Measurements from ENCODE around the gene PRDM1.

PRDM1 gene

DNA sequence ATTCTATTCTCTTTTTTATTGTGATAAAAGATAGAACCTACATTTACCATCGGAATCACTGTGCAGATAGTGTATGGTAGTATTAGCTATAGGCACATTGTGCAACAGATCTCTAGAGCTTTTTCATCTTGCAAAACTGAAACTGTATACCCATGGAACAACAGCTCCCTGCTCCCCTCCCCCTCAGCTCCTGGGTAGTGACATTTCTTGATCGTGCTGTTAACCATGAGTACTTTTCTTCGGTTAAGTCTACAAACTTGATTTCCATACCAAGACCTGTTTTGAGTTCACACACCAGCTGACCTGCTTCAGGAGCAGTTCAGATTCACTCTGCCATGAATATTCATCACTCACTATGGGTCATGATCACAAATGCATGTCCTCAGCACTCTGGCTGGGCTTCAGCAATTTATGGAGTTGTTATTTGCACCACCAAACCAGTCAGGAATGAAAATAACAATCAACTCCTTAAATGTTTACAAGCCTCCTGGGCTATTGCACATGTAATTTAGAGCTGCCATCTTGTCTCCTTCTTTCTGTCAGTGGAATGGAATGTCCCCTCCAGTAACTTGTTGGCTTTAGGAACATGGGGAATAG is 32.8 kb downstream of the PRDM1 start:
- DNase-seq = no peak

DNA sequence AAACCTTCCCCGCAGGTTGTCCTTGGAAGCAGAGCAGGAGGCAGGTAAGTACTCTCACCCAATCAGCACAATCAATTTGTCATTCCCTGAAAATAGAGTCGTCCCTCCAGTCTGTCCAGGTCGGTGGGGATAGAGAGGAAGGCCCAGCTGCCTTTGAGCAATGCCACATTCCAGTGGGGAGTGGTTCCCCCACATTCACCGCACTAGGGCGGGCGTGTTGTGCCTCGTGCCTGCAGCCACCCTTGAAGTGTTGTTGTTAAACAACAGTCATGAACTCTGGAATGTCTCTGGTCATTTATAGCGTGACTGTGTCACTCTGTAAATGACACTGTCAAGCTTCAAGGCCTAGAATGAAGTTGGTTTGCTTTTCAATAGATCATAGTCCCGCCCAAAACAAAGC is 33.4 kb downstream of the PRDM1 start:
- DNase-seq = no peak

DNA sequence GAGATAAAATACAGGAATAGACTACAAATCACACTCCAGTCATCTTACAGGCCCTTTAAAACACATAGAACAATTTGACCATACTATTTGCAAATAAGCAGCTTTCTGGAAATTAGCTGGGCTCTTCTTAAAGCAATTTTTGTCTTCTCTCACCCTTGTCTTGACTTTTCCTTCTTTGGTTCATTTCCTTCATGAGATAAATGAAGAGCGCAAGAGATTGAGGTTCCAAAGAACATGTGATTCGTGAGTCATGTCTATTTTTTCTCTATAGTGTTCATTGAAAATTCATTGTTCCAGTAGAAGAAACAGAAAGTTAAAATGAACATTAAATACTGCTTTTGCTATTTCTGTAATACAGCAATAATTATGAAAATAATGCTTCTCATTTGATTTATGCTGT is 33.9 kb downstream of the PRDM1 start:
- DNase-seq = no peak

DNA sequence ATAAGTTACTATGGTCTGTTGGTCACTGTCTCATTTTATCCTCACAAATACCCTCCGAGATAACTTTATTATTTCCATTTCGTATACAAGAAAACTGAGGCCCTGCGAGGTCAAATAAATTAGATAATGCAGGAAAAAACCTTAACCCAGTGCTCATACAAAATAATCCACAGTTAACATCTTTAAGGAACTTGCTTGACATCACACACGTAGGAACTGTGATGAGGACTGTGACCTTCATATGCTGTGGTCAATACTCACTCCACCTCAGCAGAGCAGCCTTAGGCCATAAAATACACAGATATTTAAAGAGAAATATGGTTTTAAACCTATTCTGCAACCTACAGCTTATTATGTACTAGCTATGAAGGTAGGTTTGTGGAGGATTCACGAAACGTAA is 34.3 kb downstream of the PRDM1 start:
- DNase-seq = no peak

DNA sequence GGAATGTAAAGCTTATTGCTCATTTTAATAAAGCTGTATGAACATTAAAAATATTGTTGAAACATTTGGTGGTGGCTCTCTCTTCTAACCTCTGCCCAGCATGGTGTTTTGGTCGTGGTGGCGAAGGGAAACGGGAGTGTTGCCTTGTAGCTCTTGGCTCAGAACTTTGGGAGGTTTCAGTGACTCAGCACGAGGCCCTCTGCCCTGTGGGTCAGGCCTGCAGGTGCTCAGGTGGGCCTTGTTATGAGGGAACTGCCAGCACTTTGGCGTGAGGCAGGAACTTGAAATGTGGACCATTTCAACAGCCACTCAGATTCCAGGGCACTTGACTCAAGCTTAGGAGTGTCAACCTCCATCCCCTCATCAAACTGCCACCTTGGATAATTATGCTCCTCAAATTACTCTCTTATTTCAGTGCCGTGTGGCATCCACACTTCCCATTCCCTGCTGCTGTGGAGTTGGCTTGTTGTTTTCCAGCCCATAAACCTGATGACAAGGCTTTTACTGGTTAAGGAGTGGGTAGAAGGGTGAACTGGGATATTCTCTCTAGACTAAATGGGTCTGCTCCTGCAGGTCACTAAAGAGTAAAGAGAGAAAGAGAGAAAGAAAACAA is 36.3 kb downstream of the PRDM1 start:
- no peak for DNase-seq

DNA sequence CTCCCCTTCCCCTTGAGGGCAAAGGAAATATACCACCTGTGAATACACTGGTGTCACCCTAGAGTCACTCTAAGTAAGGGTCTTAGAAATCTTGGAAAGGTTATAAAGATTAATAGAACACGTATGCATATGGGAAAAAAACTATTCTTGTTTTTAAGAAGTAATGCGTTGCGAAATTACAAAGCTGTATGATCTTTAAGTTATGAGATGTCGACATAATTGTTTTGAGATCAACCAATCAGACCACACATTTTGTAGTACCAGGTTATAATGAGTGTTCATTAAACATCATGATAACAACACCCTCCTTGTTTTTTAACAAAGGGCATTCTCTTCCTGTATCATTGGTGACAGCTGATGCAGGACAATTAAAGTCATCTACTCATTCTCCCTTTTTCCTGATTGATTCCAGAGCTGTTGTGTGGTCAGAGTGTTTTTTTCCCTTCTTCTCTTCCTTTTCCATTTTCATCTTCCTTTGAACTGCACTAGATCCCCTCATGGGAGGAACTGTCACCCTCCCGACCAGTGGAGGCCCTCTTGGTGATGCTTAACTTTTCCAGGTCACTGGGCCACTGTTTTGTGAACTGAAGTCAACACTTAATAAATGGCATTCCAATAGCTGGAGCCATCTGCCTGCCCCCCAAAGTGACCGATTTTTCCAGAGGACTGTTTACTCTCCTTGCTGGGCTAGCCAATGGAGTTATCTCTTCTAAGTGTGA is 37.0 kb downstream of the PRDM1 start:
- DNase-seq = no peak

DNA sequence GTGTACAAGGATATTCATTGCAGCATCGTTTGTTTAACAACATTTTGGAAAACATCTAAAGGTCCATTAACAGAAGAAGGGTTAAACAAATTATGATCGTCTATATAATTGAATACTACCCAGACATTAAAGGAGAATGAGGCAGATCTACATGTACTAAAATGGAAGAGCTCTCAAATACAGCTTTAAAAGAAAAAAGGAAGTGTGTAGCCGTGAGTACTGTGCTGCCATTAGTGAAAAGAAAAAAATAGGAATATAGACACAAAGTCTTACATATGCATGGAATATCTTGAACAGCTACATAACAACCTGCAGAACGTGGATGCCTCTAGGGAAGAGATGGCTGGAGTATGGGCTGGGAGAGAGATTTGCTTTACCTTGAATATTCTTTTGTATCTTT is 37.9 kb downstream of the PRDM1 start:
- no peak for DNase-seq

DNA sequence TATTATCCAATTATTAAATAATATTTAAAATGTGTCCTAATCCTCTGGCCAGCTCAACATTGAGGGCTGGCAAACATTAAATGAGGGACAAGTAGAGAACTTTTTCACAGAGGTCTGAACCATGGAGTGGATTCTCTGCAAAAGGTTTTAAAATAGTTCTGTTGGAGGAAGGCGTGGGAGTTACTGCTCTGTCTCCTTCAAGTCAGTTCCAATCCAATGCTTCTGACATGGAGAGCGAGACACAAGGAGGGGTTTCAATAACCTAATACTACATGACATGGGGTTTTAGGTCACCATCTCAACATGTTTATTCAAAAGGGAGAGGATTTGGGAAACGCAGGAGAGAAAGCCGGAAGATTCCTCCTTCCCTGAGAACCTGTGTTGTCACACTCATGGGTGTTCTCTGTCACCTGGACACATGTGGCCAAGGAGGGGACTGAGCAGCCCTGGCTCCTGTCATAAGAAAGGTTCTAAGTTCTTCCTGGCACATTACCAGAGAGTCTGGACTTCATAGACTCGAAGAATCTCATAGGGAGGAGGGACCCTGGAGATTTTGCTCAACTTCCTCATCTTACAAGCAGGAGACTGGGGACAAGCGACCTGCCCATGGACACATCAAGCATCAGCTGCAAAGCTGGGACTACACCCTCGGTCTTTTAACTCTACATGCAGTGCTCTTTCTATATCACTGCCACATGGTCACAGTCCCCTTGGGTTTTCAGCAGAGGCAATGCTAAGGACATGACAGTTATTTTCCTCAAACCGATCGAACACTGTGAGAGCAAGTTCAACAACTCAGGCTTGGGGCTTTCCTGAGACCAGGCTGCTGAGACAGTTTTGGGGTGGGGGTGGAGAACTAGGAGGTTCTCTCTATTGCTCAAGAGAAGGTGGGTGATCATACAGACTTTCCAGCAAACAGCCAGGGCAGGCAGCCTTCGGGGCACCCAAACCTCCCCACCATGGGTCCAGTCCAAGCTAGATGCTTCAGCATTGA is 38.6 kb downstream of the PRDM1 start:
- DNase-seq = no peak

DNA sequence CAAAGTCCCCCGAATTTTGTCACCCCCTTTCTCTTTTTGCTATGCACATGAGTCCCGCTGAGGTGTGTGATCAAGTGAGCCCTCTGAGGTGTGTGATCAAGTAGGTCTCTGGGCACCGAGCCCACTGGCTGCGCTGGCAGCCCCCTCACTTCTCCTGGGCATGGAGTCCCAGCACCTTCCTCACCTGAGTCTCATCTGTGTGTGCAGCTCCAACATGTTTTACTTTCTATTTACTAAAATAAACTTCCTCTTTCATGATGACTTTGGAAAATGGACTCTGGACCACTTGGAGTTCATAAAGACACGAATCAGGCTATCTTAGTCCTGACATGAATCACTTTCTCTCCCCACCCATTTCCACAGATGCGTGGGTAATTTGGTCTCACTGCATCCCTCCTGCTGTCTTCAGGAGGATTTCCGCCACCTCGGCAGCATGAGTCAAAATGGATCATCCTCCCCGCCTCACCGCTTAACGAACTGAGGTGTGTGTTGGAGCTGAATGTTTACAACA is 39.8 kb downstream of the PRDM1 start:
- DNase-seq = no peak

DNA sequence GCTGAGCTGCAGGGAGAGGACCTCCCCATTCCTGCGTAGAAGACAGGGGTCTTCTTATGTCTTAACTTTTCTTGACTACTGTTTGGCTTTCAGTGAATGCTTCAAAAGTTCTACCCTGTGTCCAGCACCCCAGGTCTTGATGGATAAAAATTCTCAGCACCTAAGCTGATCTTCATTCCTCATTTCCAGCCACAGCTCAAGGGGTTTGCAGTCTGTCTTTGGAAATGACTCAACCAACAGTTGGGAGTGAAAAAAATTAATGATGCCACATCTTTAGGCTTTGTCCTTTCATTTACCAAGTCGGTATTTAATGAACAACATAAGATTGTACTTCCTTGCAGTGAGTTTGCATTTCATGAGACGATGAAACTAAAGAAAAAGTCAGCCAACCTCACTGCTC is 40.3 kb downstream of the PRDM1 start:
- no peak for DNase-seq

DNA sequence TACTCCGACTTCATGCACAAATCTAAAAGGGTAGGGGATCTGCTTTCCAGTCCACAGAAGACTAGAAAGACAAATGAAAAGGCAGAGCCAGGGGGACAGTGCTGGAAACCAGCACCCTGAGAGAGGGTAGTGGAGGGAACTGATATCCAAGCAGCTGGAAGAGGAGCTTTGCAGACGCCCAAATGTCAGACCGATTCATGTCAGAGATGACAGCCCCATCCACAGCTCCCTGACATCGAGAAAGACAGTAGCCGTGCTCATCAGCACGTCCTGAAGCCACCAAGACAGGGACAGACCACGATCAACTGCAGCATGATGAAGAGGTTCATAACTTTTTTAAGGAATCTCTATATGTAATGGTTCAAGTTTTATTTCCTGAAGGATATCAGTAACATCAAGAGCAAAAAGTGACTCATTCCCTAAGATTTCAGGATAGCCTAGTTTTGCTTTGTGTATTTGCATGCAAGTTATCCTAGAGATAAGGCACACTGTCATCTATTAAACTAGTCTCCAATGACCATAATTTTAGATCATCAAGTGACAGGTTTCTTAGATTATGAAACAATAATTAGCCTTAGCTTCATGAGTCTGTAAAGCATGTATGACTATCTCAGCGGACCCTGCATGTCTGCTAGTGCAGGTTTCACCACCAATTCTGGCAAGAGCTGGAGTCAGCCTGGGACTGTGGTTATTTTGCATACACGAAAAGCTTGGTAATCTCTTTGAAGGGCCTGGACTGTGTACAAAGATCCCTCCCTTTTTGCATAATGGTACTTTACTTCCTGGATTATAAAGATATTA is 43.0 kb downstream of the PRDM1 start:
- DNase-seq = no peak

DNA sequence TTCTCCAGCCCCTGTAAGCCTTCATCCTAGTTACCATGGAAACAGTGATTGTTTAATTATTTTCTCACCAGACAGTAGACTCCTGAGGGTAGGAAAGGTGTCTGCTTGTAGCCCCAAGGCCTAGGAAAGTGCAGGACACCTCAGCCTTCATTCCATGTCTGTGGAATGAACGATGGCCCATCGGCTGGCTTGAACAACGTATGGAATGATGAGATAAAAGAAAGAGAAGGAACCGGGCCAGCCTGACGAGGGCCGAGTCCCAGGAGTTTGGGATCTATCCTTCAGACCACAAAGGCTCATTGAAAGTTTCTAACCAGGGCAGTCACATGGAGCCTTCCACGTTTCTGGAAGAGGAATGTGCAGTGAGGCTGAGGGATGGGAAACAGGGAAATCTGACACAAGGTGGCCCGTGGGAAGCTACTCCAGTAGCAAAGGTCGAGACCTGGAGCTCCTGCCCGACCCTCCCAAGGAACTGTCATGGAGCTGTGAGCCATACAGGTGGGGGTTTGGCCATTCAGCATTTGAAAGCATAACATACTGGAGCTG is 46.1 kb downstream of the PRDM1 start:
- no peak for DNase-seq

DNA sequence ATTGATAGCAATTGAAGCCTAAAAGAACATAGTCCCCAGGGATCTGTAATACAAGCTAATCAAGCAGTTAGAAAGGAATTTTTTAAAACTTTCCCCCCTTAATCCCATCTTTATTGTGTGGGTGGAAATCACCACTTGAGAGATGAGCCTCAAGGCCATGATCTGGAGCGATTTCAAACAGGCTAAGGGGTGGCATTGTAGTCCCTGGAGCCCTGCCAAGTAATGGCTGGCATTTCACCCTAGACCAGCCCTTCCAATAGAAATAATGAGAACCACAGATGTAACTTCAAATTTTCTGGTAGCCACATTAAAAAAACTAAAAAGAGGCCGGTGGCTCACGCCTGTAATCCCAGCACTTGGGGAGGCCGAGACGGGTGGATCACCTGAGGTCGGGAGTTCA is 46.9 kb downstream of the PRDM1 start:
- no peak for DNase-seq

DNA sequence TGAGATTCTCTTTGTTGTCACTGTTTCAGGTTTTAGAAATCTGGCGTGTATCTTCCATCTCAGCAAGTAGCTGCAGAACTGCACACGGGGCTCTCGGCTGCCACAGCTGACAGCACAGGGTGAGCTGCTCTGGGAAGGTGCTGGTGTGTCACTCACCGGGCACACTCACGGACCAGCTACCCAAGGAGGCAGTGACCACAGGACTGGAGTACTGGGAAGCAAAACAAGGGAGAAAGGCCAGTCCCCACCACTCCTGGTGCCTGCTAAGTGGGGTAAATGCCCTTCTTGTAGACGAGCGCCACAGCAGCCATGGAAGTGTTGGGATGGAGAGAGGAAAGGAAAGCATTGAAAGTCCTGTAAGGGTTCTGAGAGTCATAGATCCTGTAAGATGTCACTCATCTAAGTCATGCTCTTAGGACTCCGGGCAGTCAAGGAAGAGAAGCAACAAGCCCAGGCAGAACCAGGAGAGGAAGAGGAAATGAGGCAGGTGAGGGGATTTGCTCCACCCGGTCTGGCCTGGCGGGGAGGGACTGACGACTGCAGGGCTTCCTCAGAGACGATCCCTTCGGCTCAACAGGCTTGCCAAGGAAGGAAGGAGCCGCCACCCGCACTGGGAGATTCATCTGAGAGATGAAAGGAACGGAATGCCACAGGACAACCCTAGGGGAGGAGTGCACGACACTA is 48.1 kb downstream of the PRDM1 start:
- no peak for DNase-seq

DNA sequence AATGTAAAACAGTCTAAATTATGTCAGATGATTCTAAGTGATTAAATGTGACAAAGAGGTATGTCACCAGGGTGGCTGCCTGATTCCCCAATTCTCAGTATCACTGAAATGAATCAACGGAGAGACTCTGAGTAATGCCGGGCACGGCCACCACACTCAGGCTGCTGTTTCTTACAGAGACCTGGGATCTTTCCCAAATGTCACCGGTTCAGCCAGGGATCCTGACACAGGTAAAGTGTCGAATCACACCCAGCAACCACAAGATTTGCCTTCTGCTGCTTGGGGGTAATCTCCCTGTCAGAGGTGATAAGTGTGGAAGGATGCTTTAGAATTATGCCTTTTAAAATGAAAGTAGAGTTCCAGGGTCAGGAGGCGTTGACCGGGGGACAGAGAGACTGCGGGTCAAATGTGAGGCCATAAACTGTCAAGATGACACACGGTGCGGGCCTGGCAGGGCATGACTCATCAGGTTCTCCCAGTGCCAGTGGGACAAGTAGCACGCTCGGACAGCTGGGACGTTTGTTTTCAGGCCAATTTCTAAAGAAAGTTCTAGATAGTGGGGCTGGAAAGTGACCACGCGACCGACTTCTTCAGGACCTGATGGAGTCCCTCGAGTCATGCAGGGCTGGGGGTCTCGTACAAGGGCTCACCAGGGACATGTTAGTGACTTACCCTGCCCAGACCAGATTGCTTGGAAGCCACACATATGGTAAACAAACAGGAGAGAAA is 48.9 kb downstream of the PRDM1 start:
- DNase-seq = no peak

DNA sequence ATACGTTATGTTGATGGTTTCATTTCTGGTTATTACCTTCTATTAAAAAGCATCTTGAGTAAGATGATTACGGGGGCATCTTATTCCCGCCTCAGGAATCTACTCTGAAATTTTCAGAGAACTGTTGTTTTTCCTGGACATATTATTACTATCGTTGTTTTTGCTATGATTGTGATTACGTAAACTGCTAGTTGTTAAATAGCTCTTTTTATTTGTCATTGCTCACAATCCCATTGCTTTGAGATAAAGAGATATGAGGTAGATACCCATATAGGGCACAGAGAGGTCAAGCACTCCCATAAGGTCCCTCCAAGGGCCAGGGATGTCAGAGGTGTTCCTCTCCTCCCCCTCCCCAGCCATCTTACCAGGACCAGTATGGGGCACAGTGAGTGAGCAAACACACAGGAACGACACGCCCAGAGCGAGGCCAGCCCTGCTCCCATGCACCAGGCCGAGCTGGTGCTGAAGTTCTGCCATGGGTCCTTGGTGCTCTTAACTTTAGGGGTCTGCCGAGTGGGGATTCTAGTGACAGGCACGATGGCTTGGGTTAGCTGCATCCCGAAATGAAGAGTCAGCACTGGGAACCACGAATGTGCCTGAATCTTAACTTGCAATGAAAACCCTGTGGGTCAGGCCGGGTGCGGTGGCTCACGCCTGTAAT is 49.9 kb downstream of the PRDM1 start:
- DNase-seq = no peak

DNA sequence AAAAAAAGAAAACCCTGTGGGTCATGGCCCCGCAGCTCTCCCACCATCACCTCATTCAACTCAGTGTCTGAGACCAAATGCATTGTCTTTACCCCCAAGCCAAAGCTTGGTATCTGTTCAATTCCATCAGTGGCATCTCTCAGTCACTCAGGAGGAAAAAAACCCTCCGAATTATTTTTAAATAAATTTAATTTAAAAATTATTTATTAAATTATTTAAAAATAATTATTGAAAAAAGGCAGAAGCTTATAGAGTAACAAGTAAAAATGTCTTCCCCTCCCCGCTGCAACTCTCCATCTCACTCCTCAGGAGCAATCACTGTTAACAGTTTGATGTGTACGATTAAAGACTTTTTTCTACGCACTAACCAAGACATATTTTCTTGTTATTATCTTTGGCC is 50.7 kb downstream of the PRDM1 start:
- no peak for DNase-seq

DNA sequence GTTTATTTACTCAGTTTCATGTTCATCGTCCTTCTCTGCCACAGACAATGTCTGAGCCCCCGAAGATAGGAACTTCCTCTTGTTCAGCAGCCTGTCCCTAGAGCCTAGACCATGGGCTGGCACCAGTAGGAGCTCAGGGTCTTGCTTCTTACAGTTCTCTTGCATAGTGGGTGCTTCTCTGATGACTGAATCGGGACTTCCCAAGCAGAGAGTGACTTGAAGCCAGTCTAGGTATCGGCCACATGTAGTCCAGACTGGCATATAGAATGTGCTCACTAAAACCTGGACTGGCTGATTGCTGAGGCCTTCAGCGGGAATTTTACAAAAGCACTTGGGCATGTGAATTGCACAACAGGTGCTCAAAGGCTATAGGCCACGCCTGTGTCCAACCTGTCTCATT is 52.0 kb downstream of the PRDM1 start:
- no peak for DNase-seq

DNA sequence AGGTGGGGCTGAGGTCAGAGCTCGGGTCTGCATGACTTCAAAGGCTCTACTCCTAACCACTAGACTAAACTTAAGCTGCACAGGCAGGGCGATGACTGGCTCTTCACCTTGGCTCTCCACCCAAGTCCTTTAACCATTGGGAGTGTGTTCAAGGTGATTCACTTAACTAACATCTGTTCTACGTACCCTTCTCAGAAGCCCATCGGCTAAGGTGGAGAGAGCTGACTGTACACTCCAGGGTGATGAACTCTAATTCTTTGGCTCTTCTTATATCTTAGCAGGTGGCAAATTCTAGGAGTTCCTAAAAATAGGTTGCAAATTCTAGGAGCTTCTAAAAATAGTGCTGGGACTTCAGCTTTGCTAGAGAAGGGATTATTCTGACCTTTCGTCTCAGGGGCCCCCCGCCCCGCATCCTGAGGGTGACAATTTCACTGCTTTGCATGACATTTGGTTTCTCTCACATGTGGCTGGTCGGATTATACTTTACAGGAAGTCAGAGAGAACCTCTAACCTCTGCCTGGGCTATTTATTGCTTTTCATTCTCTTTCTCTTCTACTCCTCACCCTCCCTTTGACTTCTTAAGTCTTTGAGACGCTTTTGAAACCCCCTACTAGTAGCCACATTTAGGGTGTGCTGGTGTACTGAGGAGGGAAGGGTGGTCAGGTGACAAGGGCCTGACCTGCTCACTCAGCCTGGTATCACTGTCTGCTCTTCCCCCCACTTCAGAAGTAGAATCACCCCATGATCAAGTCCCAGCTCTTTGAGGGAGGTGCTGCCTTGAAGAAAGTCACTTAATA is 55.5 kb downstream of the PRDM1 start:
- DNase-seq = no peak
